Hepatocyte (in vitro differentiated cells): Measurements from ENCODE around the gene KRT37. TPM values are rescaled to one million over a fixed set of nuclear protein-coding genes. Genes with fewer than 3 reads are reported as not detected.

Experiments used
- polyA plus RNA-seq: library from polyadenylated mRNA; unstranded; fragments of >200 nt; fragmentation: Nextera tagmentation; extraction: Ambion mirVana; gene quantifications from 2 replicates; pipeline ENCODE4 v1.2.1, GENCODE V29; 2016
- small RNA-seq: library from RNA; depleted of rRNA; stranded (forward); fragments of <200 nt; gene quantifications from one replicate; pipeline ENCODE3, GENCODE V24; 2014
- total RNA-seq: library from RNA; depleted of rRNA; stranded (reverse); fragments of >200 nt; gene quantifications from 2 replicates; pipeline ENCODE4 v1.2.3, GENCODE V29; 2014

The KRT37 gene
- total and polyA plus RNA-seq, 2 experiments from 2014 or later = not detected

Small RNA genes within 50 kb of the gene (small RNA-seq; reads per million reads assigned to genes)
- gene RNU2-32P = 0.09 reads per million

Other genes starting within 250 kb of the KRT37 start
- not detected in 2 replicates for gene KRTAP4-2, start 246.4 kb downstream of the KRT37 start, total RNA-seq
- gene KRTAP4-2, start 246.4 kb downstream of the KRT37 start, polyA plus RNA-seq = not detected in 2 replicates
- gene KRTAP4-1, start 239.7 kb downstream of the KRT37 start, total RNA-seq = not detected in 2 replicates
- not detected in 2 replicates for gene KRTAP4-1, start 239.7 kb downstream of the KRT37 start, polyA plus RNA-seq
- not detected in 2 replicates for gene KRTAP9-1, start 234.7 kb downstream of the KRT37 start, total RNA-seq
- not detected in 2 replicates for gene KRTAP9-1, start 234.7 kb downstream of the KRT37 start, polyA plus RNA-seq
- gene KRTAP9-2, start 197.9 kb downstream of the KRT37 start, total RNA-seq = not detected in 2 replicates
- not detected in 2 replicates for gene KRTAP9-2, start 197.9 kb downstream of the KRT37 start, polyA plus RNA-seq
- gene KRTAP9-3, start 192.1 kb downstream of the KRT37 start, total RNA-seq = not detected in 2 replicates
- not detected in 2 replicates for gene KRTAP9-3, start 192.1 kb downstream of the KRT37 start, polyA plus RNA-seq
- gene KRTAP9-8, start 186.6 kb downstream of the KRT37 start, total RNA-seq = not detected in 2 replicates
- not detected in 2 replicates for gene KRTAP9-8, start 186.6 kb downstream of the KRT37 start, polyA plus RNA-seq
- not detected in 2 replicates for gene KRTAP9-4, start 174.9 kb downstream of the KRT37 start, total RNA-seq
- not detected in 2 replicates for gene KRTAP9-4, start 174.9 kb downstream of the KRT37 start, polyA plus RNA-seq
- not detected in 2 replicates for gene KRTAP9-9, start 169.2 kb downstream of the KRT37 start, total RNA-seq
- not detected in 2 replicates for gene KRTAP9-9, start 169.2 kb downstream of the KRT37 start, polyA plus RNA-seq
- gene KRTAP9-6, start 159.2 kb downstream of the KRT37 start, total RNA-seq = not detected in 2 replicates
- gene KRTAP9-6, start 159.2 kb downstream of the KRT37 start, polyA plus RNA-seq = not detected in 2 replicates
- gene KRTAP9-7, start 148.9 kb downstream of the KRT37 start, total RNA-seq = not detected in 2 replicates
- not detected in 2 replicates for gene KRTAP9-7, start 148.9 kb downstream of the KRT37 start, polyA plus RNA-seq
- not detected in 2 replicates for gene KRTAP29-1, start 121.7 kb downstream of the KRT37 start, total RNA-seq
- not detected in 2 replicates for gene KRTAP29-1, start 121.7 kb downstream of the KRT37 start, polyA plus RNA-seq
- gene KRTAP16-1, start 115.3 kb downstream of the KRT37 start, total RNA-seq = not detected in 2 replicates
- not detected in 2 replicates for gene KRTAP16-1, start 115.3 kb downstream of the KRT37 start, polyA plus RNA-seq
- not detected in 2 replicates for gene KRTAP17-1, start 108.9 kb downstream of the KRT37 start, total RNA-seq
- 0.33 TPM in 1 of 2 replicates, not detected in the other for gene KRTAP17-1, start 108.9 kb downstream of the KRT37 start, polyA plus RNA-seq
- gene KRT33A, start 73.8 kb downstream of the KRT37 start, total RNA-seq = not detected in 2 replicates
- gene KRT33A, start 73.8 kb downstream of the KRT37 start, polyA plus RNA-seq = not detected in 2 replicates
- not detected in 2 replicates for gene KRT33B, start 54.8 kb downstream of the KRT37 start, total RNA-seq
- 0.35 TPM in 1 of 2 replicates, not detected in the other for gene KRT33B, start 54.8 kb downstream of the KRT37 start, polyA plus RNA-seq
- 0.20 TPM in 1 of 2 replicates, not detected in the other for gene KRT34, start 42.3 kb downstream of the KRT37 start, total RNA-seq
- gene KRT34, start 42.3 kb downstream of the KRT37 start, polyA plus RNA-seq = 0.71 TPM in 1 of 2 replicates, not detected in the other
- not detected in 2 replicates for gene KRT31, start 27.0 kb downstream of the KRT37 start, total RNA-seq
- gene KRT31, start 27.0 kb downstream of the KRT37 start, polyA plus RNA-seq = not detected in 2 replicates
- not detected in 2 replicates for gene KRT38, start 16.4 kb upstream of the KRT37 start, total RNA-seq
- not detected in 2 replicates for gene KRT38, start 16.4 kb upstream of the KRT37 start, polyA plus RNA-seq
- not detected in 2 replicates for gene KRT32, start 42.8 kb upstream of the KRT37 start, total RNA-seq
- gene KRT32, start 42.8 kb upstream of the KRT37 start, polyA plus RNA-seq = not detected in 2 replicates
- not detected in 2 replicates for gene KRT35, start 56.6 kb upstream of the KRT37 start, total RNA-seq
- not detected in 2 replicates for gene KRT35, start 56.6 kb upstream of the KRT37 start, polyA plus RNA-seq
- gene KRT36, start 65.3 kb upstream of the KRT37 start, total RNA-seq = not detected in 2 replicates
- gene KRT36, start 65.3 kb upstream of the KRT37 start, polyA plus RNA-seq = not detected in 2 replicates
- gene KRT13, start 81.0 kb upstream of the KRT37 start, total RNA-seq = 5.3 and 8.1 TPM in 2 replicates
- 15.1 and 24.8 TPM in 2 replicates for gene KRT13, start 81.0 kb upstream of the KRT37 start, polyA plus RNA-seq
- 6.2 and 6.8 TPM in 2 replicates for gene KRT15, start 94.3 kb upstream of the KRT37 start, total RNA-seq
- 8.2 and 10.6 TPM in 2 replicates for gene KRT15, start 94.3 kb upstream of the KRT37 start, polyA plus RNA-seq
- 623 and 817 TPM in 2 replicates for gene KRT19, start 103.7 kb upstream of the KRT37 start, total RNA-seq
- gene KRT19, start 103.7 kb upstream of the KRT37 start, polyA plus RNA-seq = 1,343 and 1,722 TPM in 2 replicates
- gene KRT9, start 147.5 kb upstream of the KRT37 start, total RNA-seq = not detected in 2 replicates
- gene KRT9, start 147.5 kb upstream of the KRT37 start, polyA plus RNA-seq = not detected in 2 replicates
- 0.33 TPM in 1 of 2 replicates, not detected in the other for gene KRT14, start 162.3 kb upstream of the KRT37 start, total RNA-seq
- 1.1 and 1.9 TPM in 2 replicates for gene KRT14, start 162.3 kb upstream of the KRT37 start, polyA plus RNA-seq
- 0.90 and 1.1 TPM in 2 replicates for gene KRT16, start 188.2 kb upstream of the KRT37 start, total RNA-seq
- 2.5 and 4.8 TPM in 2 replicates for gene KRT16, start 188.2 kb upstream of the KRT37 start, polyA plus RNA-seq
- 41.5 and 59.5 TPM in 2 replicates for gene KRT17, start 200.0 kb upstream of the KRT37 start, total RNA-seq
- gene KRT17, start 200.0 kb upstream of the KRT37 start, polyA plus RNA-seq = 118 and 145 TPM in 2 replicates